Muscle of arm (tissue), 12 donors: ENCODE results near the gene MPRIP. TPM values are rescaled to one million over a fixed set of nuclear protein-coding genes. Genes with fewer than 3 reads are reported as not detected.
"Not testable (repeated sequence)": the region's sequence is repeated elsewhere in the genome, so short reads cannot be mapped to it uniquely, and the experiment has no call there.

Experiments used
- DNase-seq: peaks from one replicate; pipeline ENCODE4 v3.0.0-alpha.2; 2013
- polyA plus RNA-seq, 12 donors: library from polyadenylated mRNA; unstranded; fragments of 120-200 nt; gene quantifications; one replicate each; pipeline ENCODE4 v1.2.1, GENCODE V29; 2013; ENCODE audit not compliant: insufficient read length in 12 of 12

MPRIP gene
- polyA plus RNA-seq, 12 donors = 100 to 231 (median 191) TPM

DNA sequence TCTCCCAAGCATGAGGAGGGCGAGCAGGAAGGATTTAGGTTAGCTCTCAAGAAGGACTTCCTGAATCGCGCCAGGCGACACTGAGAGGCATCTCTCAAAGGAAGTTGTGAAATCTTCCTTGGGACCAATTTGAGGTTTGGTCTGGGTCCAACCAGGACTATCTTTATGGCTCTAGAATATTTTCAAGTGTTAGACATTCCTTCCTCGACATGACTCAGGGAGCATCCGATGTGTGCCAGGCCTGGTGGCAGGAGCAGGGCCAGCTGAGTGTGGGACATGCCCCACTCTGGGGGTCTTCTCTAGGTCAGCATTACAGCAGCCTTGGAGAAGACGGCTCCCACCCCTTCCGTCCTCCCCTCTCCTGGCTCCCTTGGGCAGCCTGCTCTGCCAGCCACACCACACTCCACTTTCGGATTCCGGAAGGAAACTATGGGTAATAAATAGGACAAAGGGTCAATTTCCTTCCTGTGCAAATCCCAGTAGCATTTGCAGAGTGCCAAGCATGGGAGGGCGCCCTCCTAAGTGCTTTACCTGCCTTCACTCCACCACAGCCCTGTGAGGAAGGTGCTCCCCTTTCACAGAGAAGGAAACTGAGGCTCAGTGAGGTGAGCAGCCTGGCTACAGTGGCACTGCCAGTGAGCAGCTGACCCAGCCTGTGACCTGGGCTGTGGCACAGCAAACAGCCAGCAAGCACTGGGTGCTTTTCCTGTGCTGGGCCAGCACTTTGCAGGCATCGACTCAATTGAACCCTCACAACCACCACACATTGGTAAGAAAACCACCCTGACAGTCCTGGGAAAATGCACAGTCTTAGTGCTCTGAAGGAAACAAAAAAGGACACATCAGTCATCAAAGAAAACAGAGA, 31.0 kb upstream of the MPRIP start:
- not testable (repeated sequence) for DNase-seq

DNA sequence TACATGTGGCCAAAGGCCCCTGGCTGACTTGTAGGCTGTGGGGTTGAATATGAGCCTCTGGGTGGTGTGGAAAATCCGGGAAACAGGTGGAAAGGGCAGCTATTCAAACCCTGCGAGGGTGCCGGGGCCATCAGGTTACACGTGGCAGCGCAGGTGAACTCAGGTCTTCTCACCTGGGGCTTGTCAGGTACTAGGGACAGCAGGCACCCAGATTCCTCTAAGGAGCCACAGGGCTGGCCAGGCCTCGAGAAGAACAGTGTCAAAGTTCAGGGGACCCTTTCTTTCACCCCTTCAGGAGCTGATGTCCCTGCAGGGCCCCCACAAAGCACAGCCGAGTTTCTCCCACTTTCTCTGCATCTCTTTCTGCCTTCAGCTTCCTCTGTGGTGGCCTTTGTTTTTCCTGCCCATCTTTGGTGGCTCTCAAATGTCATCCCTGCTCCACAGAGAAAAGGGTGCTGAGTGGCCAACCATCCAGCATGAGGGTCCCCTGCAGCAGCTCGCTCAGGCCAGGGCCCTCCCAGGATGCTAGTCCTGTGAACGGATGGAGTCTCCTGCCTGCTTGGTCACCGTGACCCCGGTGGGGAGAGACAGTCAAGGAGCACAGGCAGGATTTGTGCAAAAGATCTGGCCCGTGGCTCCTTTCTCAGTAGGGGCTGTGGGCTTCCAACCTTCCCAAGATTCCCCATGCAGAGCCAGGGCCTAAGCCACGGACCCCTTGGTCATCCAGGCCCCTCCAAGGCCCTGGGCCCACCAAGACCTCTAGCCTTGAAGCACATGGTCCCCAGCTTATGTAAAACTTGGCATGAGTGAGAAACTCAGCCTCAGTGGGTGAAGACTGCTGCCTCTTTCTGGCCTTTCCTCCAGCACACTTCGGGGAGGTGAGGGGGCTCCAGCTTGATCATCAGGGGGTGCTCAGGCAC, 28.2 kb upstream of the MPRIP start:
- DNase-seq = not testable (repeated sequence)

DNA sequence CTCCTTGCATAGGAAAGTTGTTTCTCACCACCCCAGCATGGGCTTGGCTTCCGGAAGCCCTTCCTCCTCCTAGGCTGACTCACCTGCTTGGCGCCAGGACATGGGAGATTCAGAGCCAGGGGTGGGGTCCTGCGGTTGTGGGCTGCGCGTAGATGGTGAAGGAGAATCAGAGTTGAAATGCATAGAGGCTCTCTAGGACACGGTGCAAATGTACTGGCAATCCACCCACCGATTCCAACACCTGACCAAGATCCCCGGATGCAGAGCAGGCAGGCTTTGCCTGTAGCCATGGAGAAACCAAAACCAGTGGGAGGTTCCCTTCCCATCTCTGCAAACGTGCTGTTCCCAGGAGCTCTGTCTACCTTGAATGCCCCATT, 27.5 kb upstream of the MPRIP start:
- not testable (repeated sequence) for DNase-seq

DNA sequence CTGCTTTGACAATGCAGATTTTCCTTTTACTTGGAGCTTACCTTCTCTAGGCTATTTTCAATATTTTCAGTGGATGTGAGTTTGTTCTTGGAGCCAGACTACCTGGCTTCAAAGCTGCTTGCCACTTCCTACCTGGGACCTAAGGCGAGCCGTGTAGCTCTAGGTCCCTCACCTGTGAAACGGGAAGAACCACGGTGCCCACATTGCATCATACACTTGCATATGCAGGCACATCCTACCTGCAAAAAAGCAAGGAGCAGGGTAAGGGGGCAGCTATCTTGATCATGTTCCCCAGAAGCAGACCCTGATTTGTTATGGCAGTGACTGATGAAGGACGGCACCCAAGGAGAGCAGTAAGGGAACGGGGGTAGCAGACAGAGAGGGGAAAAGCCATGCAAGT, 27.0 kb upstream of the MPRIP start:
- DNase-seq = no peak

DNA sequence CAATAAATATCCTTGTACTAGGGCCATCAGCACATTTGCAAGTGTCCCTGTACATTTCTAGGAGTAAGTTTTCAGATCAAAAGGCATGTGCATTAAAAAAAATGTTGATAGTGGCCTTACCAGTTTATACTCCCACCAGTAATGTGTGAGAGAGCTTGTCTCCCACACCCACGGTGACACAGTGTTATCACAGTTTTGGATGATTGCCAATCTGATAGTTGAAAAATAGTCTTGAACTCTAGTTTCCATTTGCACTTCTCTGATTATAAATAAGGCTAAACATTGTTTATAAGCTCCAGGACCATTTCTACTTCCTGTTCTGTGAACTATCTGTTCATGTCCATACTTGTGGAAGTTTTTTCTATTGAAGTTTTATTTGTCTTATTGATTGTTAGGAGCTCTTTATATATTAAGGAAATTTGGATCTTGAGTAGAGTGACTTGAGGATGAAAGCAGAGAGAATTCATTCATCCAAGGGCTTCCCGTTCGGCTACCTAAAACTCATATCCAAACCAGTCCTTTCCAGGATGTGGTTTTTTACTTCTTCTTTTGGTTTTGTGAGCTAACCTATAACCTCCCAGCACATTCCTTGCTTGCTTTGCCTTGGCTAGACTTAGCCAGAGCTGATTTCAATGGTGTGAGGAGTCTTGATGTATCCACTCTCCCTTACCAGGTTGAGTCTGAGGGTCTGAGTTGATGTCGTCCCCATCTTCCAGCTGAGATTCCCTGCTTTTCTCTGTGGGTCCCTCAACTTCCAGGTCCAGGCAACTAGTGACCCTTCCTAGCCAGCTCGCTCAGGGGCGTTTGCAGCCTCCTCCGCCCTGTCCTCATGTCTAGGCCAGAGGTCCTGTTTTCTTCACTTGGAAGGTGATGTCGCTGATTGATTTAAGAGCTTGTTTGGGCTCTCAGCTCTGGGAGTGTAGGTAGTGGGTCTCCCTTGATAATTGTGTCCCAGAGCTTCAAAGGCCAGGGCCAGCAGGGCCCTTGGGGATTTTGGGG, 25.8 kb upstream of the MPRIP start:
- not testable (repeated sequence) for DNase-seq

DNA sequence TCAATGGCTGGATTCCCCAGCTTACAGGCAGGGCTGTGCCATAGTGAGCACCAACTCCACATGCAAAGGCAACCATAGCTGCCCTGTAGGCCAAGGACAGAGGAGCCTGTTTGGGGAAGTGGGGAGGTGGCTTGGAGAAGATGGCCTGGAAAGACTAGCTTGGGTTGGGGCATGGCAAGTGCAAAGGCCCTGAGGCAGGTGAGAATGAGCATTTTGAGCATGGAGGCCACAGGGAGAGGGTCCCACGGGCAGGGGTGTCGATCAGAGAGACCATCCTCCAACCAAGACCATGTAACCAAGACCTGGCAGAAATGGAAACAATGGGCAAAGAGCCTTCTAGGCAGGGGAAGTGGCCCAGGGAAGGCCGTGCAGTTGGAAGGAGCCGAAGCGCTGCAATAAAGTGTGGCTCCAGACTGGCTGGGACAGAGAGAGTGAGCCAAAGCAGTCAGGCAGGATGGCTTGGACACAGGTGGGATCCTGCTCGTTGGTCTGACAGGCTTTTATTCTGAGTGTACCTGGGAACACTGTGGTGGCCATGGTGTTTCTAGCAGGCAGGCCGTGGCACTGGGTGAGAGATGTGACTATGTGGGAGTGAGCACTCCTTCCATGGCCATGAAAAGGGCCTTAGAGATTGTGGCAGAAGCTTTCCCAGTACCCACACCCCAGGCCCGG, 24.8 kb upstream of the MPRIP start:
- DNase-seq = no peak

DNA sequence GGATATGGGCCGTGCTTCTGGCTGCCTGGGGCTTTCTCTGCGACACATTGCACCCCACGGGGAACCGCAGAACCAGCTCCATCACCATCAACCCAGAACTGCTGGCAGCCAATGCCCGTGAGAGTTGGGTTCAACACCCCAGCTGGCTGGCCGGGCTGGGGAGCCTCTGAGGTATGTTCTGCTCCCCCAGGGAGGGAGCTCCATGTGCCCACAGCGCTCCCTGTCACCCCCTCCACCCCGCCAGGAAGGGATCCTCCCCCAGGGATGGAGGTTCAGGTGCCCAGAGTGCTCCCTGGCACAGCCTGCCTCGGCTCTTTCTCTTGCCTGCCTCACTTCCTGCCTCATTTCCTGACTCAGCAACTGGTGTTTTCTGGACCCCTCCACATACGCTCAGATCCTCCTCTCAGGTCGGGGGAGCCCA, 24.2 kb upstream of the MPRIP start:
- no peak for DNase-seq

DNA sequence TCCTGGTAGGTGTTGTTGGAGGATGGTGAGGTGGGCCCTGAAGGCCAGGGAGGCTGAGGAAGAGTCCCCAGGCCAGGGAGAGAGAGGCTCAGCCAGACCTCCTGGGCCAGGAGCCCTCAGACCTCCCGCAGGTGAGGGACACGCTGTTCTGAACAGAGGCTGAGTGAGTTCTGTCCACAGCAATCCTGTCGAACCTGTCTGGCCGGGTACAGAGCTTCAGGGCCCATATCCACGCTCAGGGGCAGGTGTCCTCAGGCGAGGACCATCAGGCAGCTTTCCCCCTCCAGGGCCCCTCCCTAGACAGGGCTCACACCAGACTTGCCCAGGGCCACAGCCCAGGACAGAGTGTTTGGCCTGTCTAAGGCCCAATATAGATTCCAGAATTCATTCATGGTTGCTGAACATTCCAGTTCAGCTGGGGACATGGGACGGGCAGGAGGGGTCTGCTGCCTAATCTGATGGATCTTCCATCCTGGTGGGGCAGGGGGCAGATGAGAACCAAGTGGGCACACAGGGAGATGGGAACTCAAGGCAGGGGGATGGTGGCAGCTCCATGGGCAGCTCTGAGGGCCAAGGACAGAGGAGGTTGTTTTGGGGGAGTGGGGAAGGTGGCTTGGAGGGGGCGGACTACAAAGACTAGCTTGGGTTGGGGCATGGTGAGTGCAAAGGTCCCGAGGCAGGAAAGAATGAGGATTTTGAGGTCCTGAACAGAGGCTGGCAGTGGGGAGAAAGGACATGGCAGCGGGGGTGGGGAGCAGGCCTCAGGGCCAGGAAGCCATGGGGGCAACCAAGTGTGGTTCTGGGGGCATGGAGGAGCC, 23.4 kb upstream of the MPRIP start:
- no peak for DNase-seq

DNA sequence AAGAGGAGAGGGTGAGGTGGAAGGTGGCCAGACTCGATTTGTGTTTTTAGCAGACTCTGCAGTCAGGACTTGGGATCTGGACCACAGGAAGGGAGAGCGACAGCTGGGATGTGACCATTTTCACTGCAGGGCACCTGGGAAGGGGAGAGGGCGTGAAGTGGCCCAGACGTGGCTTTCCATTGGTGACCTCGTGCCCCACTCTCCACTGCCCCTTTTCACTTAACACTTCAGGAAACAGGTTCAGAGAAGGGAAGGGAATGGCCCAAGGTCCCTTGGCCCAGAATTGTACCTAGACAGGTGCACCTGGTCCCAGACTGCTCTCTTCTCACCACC, 22.9 kb upstream of the MPRIP start:
- no peak for DNase-seq

DNA sequence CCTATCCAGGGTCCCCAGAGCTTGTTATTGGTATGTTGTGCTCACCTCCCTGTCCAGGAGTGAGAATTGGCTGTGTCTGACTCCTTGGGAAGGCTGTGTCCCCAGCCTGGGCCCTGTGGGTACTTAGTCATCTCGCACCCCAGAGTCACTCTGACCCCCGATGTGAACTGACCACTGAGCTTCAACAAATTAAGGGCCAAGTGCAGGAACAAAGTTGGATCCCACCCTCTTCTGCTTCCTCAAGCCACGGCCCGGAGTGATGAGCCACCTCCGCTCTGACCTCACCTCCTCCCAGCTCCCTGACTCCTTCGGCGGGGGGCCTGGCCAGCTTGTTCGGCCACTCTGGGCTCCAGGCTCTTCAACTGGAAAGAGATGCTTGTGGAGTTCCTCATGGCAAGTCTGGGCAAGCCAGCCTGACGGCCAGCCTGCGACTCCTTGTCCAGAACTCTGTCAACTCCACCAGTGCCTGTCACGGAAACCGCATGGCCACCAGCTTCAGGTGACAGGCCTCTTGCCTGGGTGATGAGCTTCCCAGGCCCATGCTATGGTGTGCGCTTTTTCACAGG, 22.3 kb upstream of the MPRIP start:
- no peak for DNase-seq

DNA sequence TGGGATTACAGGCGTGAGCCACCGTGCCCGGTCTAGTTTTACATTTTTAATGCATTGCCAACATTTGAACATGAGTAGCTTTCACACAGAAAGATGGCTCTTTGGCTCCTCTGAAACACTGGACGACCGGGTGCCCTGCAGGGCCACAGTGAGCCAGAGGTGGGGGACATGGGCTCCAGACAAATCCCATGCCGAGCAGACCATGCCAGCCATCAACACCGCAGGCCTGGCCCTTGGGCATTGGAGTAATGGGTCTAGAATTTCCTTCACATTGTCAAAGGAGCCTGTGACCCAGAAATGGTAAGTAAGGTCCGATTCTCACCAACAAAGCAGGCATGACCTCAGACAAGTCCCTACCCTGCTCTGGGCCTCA, 21.4 kb upstream of the MPRIP start:
- no peak for DNase-seq

DNA sequence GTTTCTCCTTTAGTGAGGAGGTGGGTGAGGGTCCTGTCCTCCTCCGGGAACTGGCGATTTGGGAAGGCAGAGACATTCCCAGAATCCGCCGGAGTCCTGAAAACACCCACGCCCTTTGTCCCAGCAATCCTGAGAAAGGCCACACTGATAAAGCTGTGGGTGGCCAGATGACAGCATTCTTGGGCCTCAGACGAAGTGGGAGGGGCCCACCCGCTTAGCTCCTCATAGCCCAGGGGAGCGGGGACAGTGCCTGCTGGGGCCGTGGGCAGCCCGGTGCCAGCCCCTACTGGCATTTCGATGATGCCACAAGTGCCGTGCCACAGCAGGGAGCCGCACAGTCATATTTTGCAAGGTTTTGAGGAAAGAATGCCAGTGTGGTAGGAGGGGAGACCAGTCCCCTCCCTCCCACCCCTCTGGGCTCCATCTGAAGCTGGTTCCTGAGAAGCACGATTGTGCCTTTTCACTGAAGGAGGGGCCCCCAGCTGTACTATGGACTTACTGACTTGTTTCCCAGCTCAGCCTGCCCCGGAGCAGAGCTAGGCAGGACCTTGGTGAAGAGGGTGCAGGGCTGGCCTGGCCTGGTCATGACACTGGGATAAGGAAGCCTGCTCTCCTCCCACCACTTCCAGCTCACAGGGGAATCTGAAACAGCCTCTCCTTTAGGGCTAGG, 20.9 kb upstream of the MPRIP start:
- no peak for DNase-seq

DNA sequence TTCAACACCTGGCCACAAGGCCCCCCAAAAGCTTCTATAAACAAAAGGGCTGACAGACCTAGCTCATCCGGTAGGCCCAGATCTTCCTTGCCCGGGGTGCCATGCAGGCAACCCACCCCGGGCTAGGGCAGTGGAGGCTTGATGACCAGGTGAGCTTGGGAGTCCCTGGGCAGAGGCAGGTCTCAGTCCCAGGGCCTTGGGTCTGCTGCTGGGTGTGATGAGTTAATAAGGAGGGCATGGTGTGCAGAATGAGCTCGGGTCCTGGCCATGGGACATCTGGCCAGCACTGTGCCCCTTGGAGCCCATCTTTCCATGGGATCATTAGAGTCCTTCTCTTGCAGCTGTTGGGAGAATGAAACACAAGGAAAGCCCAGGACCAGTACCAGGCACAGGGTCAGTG, 20.2 kb upstream of the MPRIP start:
- no peak for DNase-seq

DNA sequence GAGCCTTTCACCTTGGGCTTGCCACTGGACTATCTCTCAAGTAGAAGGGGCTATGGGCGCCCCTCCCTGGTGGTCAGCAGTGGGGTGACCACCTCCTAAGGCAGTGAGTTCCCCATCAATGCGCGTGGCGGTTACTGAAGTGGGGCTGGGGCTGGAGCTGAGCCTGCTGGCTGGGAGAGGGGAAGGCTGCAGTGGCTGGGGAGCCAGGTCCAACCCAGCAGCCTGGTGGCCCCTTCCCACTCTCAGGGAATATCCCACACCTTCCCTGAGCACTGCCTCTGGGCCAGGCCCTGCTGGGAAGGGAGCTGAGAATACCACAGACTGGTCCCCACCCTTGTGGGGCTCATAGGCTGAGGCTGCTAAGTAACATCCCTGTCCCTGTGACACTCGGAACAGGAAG, 19.8 kb upstream of the MPRIP start:
- no peak for DNase-seq

DNA sequence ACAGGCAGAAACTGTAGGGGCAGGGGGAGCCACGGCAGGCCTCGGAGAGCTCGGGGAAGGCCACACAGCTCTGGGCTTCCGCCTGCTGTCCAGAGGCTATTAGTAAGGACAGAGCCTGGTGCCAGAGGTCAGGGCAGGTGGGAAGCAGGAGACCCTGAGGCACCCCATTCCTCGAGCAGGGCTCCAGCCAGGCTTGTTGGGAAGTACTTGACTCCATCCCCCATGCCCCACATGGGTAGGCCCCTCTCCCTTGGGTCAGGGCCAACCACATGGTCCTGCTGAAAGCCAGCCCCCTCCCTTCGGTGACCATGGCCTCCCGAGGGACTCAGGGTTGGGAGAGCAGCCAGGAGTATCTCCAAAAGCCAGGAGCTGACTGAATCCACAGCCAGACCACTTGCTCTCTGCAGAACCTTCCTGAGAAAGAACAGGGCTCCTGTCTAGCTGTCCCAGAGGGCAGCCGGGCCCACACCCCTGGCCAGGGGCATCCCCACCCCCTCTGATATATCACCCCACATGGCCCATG, 17.4 kb upstream of the MPRIP start:
- no peak for DNase-seq

DNA sequence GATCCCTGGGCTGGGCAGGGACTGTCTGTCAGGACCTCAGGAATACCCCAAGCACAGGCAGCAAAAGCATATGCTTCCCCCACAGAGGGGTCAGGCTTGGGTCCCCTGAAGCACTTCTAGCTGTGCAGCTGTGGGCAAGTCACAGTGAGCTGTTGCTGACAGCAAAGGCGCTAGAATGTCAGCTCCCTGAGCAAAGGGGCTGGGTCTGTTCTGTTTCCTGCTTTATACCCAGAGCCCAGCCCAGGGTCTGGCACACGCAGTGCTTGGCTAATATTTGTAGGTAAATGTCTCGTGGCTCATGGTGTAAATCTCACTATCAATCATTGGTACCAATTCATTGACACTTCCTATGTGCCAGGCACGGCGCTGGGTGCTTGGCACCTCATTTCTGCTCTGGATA, 16.6 kb upstream of the MPRIP start:
- no peak for DNase-seq

DNA sequence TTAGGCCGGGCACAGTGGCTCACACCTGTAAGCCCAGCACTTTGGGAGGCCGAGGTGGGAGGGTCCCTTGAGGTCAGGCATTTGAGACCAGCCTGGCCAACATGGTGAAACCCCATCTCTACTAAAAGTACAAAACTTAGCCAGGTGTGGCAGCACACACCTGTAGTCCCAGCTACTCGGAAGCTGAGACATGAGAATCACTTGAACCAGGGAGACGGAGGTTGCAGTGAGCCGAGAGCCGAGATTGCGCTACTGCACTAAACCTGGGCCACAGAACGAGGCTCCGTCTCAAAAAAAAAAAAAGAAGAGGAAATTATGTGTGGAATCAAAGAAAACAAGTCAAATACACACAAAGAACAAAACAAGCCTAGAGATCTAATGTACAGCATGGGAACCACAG, 16.1 kb upstream of the MPRIP start:
- no peak for DNase-seq

DNA sequence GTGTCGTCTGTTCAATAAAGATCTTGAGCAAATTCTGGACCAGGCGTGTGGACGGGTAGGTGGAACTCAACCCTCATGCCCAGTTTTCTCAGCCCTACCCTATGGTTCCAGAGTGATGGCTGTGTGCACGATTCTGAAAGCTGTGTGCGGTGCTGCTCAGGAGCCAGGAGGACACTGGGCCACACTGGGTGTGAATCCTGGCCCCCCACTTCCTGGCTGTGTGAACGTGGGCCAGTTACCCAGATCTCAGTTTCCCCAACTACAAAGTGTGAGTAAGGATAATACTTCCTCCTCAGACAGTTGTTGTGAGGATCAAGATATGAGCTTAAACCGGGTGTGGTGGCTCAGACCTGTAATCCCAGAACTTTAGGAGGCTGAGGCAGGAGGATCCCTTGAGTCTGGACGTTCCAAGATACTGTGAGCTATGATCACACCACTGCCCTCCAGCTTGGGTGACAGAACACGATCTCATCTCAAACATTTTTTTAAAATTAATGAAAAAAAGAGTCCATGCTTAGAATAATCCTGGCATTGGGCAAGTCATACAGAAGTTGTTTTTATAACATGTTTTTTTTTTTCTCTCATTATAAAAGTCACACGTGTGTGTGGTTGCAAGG, 14.7 kb upstream of the MPRIP start:
- no peak for DNase-seq
